Smooth muscle cell of the brain vasculature (primary cell): ENCODE results near the gene TXNDC12.
"Not testable (repeated sequence)": the region's sequence is repeated elsewhere in the genome, so short reads cannot be mapped to it uniquely, and the experiment has no call there.

ENCODE experiments used
- DNase-seq: peaks from one replicate; pipeline ENCODE4 v3.0.0-alpha.2; 2012; ENCODE audit warnings: low read depth, low spot score

TXNDC12 gene

DNA sequence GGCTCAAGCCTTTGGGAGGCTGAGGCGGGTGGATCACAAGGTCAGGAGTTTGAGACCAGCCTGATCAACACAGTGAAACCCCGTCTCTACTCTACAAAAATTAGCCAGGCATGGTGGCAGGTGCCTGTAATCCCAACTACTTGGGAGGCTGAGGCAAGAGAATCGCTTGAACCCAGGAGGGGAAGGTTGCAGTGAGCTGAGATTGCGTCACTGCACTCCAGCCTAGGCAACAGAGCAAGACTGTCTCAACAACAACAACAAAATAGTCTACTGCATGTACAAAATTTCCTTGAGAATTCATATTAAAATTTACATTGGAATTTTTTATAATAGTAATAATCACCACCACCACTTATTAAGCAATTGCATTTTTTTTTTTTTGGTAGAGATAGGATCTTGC, 5.7 kb downstream of the TXNDC12 start:
- DNase-seq: not testable (repeated sequence)

DNA sequence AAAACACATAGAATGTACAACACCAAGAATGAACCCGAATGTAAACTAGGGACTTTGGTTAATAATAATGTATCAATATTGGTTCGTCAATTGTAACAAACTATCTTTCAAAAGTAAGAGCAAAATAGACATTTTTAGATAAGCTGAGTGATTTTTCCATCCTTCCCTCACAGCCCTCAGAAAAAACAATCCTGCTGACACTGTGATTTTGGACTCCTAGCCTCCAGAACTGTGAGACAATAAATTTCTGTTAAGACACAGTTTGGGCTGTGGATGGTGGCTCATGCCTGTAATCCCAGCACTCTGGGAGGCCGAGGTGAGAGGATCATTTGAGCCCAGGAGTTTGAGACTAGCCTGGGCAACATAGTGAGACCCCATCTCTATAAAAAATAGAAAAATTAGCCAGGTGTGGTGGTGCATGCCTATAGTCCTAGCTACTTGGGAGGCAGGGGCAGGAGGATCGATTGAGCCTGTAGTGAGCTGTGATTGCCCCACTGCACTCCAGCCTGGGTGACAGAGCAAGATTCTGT, 9.3 kb downstream of the TXNDC12 start:
- not testable (repeated sequence) for DNase-seq

DNA sequence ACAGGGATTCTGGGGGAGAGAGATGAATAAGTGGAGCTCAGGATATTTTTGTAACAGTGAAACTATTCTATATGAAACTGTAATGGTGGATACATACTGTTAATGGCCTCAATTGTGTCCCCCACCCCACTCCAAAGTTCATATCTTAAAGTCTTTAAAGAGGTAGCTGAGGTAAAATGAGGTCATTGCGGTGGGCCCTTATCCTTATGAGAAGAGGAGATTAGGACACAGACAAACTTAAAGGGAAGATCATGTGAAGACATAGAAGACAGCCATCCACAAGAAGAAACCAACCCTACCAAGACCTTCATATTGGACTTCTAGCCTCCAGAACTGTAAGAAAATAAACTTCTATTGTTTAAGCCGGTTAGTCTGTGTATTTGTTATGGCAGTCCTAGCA, 9.8 kb downstream of the TXNDC12 start:
- DNase-seq: no peak

DNA sequence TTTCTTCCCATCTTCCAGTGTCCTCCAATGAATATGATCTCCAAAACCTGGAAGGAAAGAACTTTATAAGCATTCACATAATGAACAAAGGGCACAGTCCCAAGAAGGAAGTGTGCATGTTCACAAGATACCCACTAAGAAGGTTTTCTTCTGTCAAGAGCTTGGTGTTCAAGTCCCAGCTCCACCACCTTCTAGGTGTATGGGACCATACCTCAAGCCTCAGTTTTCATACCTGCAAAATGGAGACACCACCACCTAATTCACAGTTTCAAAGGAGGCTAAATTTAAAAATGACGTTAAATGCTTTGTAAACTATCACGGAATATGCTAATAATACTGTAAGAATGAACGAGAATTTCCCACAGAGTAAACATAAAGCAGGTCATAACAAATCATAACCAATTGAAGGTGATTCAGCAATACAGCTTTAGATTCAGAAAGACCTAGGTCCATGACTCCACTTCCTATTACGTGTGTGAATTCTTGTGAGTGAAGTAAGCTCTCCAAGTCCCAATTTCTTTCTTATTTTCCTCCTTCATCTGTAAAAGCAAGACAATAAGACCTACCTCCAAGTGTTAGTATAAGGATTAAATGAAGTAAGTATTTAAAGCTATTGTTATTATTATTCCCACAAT, 13.3 kb downstream of the TXNDC12 start:
- DNase-seq: no peak

DNA sequence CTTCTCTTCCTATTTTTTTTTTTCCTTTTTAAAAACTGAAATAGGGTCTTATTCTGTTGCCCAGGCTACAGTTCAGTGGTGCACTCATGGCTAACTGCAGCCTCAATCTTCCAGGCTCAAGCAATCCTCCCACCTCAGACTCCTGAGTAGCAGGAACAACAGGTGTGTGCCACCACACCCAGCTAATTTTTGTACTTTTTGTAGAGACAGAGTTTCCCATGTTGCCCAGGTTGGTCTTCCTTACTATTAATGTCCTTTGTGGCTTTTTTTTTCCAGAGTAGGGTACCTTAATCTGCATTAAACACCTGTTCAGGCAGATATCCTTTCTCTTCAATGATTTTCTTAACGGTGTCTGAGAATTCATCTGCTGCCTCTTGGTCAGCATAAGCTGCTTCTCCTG, 17.1 kb downstream of the TXNDC12 start:
- DNase-seq: no peak

DNA sequence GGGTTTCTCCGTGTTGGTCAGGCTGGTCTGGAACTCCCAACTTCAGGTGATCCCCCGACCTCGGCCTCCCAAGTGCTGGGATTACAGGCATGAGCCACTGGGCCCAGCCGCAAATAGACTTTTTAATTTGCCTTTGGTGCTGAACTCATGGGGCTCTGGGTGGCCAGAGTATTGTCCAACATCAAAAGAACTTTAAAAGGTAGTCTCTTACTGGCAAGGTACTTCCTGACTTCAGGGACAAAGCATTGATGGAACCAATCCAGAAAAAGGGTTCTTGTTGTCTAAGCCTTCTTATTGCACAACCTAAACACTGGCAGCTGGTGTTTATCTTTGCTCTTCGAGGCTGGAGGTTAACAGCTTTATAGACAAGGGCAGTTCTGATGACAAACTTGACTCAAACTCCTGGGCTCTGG, 17.6 kb downstream of the TXNDC12 start:
- no peak for DNase-seq

DNA sequence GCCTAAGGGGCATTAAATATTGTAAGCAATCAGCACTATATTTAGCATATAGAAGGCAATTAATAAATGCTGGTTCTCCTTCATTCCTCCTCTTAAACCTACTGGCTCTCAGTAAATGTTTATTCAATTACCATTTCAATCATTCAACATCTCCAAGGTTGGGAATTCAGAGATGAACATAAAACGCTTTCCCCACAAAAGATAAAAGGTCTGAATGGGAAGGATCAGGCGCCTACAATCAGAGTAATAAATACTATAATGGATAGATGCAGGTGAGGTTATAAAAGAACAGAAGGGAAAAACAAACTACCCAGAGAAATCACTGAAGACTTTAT, 21.0 kb downstream of the TXNDC12 start:
- no peak for DNase-seq

DNA sequence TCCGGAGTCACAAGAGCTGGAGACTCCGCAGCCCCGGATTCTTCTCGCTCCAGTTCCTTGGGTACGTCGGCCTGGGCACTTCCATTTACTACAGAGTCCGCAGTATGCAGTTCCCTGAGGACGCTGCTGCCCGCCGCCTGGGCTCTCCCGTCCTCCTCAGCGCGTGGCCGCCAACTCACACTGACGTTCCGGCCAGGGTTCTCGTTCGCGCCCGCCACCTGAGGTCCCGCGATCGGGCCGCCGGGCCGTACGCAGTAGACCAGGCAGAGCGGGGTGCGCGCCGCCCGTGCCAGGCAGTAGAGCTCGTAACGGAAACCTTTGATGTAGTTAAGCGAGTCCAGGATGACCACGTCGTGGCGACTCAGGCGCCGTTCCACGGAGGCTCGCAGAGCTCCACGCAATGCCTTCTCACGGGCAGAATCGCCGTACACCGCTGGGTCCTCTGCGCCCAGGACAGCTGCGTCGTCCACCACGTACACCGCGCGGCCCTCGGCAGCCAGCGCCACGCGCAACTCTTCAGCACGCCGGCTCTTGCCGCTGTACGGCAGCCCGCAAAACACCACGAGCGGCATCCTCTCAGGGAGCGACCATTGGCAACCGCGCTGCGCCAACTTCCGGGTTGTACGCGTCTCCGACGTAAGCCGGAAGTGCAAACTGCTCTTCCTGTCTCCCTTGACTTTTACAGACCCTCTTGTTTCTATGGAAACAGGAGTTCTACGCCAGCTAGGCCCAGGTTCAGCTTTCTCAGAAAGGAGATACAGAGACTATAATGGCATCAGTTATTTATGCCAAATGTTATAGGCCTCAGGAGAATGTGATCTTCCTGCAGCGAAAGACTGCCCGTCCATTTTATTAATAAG, 21.6 kb downstream of the TXNDC12 start, which contains the start of gene KTI12:
TSS of gene KTI12 (minus strand) at position 621 of the 860 bp plus-strand sequence. CDS start at position 572, 49 bp downstream.
- DNase-seq: peak; percentile 70

DNA sequence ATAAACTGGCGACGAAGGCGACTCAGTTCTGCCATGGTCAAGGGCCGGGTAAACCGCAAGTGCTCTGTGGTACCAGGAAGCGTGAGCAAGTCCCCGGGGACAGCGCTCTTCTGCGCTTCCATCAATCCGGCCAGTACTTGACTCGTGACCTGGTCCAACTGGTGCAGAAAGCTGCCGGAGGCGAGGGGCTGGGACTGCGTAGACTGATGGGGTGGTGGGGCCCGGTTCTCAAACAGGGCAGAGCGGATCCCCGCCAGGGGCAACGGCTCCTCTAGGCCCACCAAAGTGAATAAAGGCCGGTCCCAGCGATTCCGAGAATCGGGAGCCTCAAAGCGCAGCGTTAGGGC, 22.2 kb downstream of the TXNDC12 start:
- DNase-seq: no peak

DNA sequence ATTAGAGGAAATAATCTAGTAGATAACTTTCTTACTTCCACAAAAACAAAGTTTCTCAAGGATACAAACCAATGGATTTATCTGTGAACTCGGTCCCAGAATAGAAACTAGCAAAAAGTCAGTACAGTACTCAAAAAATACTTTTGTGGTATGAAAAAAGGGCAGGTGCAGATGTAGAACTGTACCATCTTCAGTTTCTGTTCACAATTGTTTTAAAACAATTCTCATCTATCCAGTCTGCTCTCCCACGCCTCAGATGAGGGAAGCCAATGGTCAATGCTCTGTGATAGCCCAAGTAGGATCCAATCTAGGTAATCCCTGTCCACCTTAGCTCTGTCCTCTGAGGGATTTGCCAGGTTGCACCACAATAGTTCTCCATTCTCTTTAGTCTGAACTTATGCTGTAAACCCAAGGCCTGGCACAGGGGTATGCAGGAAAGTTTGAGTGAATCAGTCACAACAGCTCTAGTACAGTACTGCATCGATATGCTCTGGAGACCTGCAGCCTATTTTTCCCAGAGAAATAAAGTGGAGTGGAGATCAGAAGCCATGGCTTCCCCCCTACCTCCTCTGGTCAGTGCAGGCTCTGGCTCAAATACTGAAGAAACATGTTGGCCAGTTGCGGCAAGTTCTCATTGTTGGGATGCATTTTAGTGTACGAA, 22.7 kb downstream of the TXNDC12 start:
- DNase-seq: no peak

DNA sequence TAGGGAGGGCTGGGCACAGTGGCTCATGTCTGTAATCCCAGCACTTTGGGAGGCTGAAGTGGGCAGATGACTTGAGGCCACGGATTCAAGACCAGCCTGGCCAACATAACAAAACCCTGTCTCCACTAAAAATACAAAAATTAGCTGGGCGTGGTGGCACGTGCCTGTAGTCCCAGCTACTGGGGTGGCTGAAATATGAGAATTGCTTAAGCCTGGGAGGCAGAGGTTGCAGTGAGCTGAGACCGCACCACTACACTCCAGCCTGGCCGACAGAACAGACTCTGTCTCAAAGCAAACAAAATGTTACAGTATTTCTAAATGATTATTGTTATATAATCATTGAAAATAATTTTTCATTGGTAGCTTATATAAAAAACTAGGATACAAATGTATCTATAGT, 26.2 kb downstream of the TXNDC12 start:
- DNase-seq: not testable (repeated sequence)

DNA sequence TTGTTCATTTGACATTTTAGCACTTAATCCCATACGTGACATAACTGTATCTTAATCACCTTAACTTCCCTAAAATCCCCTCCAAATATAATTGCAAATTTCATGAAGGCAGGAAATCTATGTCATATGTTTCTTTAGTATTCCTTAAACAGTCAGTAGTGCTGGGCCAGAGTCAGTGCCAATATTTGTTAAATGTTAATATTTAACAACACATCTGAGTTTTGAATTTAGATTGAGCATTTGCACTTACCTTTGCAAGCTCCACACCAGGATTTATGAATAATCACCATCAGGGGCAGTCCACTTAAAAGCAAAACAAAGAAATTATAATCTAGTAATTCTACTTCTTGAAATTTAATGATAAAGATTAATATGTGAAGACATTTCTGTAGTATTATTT, 26.7 kb downstream of the TXNDC12 start:
- DNase-seq: no peak

DNA sequence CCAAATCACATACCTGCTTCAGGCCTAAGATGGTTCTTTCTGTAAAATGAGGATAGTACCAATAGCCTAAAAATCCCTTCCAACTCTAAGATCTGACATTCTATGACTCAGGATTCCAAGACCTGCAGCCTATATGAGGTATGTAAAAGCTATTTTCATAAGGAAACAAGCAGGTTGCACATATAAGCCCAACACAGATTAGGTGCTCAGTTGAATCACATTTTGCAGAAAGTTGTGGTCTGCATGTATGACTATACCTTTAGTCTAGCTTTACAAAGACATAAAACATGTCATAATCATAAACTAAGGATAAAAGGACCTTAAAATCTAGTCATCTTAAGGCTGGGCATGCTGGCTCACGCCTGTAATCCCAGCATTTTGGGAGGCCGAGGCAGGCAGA, 28.7 kb downstream of the TXNDC12 start:
- no peak for DNase-seq

DNA sequence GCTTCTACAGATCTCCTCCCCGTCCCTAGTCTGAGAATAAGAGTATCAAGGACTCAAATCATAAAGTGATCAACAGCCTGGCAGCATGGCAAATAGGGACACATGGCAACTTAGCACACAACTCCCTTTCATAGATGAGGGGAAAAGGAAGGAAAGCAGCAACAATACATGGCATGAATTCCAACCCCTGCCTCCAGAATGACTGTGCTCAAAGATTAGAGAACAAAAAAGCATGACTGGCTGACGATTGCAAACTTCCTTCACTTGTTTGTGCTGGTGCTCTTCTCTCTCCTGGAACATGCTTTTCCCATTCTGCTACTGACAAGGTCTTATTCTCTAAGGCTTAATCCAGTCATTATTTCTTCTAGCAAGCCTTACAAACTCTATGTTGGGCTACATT, 32.9 kb downstream of the TXNDC12 start:
- DNase-seq: no peak

DNA sequence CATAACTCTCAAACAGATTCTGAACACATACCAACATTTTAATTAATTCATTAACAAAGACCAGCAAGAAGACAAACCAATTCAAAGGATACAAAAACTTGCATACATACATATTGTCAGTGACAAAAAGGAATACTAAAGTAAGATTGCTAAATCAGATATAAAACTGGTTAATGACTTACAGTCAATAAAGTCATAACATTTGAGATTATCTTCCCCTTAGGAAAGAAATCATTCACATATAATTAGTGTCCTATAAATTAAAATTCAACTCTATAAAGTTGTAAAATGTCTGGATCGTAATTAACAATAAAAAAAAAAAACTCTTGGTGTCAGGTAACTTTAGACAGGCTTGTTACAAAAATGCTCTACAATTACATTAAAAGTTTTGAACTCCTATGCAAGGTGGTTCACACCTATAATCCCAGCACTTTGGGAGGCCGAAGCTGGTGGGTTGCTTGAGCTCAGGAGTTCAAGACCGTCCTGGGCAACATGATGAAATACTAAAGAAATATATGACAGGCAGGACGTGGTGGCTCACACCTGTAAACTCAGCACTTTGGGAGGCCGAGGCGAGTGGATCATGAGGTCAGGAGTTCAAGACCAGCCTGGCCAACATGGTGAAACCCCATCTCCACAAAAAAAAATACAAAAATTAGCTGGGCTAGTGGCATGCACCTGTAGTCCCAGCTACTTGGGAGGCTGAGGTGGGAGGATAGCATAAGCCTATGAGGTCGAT, 46.8 kb downstream of the TXNDC12 start:
- no peak for DNase-seq

DNA sequence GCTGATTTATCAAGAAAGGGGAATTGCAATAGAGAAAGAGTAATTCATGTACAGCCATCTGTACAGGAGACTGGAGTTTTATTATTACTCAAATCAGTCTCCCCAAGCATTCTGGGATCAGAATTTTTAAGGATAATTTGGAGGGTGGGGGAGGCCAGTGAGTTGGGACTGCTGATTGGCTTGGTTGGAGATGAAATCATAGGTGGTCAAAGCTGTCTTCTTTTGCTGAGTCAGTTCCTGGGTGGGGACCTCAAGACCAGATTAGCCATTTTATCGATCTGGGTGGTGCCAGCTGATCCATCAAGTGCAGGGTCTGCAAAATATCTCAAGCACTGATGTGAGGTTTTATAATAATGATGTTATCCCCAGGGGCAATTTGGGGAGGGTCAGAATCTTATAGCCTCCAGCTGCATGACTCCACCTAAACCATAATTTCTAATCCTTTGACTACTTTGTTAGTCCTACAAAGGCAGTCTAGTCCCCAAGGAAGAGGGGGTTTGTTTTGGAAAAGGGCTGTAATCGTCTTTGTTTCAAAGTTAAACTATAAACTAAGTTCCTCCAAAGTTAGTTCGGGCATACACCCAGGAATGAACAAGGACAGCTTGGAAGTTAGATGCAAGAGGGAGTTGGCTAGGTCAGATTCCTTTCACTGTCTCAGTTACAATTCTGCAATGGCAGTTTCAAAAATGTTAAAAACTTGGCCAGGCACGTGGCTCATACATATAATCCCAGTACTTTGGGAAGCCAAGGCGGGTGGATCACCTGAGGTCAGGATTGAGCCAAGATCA, 47.6 kb downstream of the TXNDC12 start:
- no peak for DNase-seq

DNA sequence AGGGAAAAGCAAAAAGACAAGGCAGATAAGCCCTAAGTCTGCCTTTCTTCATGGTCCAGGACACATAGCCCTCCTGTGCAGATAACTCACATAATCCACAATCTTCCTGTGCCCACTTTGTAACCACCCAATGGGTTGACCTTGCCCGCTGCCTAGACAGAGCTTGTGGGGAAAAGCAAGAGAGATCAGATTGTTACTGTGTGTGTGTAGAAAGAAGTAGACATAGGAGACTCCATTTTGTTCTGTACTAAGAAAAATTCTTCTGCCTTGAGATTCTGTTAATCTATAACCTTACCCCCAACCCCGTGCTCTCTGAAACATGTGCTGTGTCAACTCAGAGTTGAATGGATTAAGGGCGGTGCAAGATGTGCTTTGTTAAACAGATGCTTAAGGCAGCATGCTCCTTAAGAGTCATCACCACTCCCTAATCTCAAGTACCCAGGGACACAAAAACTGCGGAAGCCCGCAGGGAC, 48.9 kb downstream of the TXNDC12 start:
- not testable (repeated sequence) for DNase-seq

DNA sequence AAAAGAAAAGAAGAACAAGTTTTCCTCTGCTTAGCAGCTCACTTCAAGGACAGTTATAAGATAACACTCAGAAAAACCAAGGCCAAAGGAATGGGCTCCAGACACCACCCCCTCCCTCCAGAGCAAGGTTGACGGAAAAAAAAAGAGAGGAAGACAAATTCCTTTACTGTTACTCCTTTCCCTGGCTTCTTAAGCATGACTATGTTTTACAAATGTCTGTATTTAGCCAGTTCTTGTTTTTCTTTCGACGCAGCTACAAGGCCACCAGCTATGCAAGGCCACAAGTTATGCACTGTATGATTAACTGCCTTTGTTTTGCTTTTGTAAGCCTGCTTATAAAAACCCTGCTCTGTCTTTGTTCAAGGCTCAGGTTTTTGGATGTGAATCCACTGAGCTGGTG, 49.4 kb downstream of the TXNDC12 start:
- DNase-seq: peak; percentile 28

DNA sequence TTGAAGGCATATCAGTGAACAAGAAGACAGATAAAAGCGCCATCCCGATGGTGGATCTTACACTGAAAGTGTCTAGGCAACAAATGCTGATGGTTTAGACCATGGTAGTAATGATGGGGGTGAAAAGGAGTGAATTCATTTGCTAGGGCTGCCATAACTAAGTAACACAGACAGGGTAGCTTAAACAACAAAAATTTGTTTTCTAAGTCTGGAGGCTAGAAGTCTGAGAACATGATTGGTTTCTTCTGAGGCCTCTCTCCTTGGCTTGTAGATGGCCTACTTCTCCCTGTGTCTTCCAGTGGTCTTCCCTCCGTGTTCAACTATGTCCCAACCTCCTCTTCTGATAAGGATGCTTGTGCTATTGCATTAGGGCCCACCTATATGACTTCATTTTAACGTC, 51.1 kb downstream of the TXNDC12 start:
- no peak for DNase-seq

DNA sequence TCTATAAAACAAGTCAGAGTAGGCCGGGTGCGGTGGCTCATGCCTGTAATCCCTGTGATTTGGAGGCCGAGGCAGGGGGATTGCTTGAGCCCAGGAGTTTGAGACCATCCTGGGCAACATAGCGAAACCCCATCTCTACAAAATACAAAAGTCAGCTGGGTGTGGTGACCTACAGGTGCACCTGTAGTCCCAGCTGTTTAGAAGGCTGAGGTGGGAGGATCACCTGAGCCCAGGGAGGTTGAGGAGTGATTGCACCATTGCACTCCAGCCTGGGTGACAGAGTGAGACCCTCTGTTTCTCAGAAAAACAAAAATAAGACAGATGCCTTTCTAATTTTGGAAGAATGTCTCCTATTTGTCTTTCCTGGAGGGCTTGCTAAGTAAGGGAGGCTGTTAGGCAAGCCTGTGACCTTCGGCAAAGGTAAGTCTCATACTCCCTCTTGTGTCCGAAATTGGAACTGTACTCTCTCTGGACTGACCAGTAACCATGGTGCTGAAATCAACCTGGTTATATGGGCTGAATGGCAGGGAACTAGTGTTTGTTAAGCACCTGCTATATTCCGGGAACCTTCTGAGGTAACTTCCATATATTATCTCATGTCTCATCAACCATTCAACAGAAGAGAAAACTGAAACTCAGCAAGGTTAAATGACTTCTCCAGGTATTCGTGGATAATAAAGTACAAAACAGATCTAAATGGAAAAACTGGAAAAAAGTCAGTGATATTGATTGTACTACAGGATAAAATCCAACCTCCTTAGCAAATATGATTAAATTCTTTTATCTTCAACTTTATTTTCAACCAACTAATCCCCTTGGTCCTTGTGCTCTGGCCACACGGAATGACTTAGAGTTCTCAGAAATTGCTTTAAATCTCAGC, 52.7 kb downstream of the TXNDC12 start:
- DNase-seq: peak; percentile 77
